Peyer's patch (tissue), 4 donors: ENCODE measurements around the gene TTC38. TPM values are rescaled to one million over a fixed set of nuclear protein-coding genes. Genes with fewer than 3 reads are reported as not detected.

Source experiments
- DNase-seq, 3 donors: peaks; one replicate each; pipeline ENCODE4 v3.0.0-alpha.2; 2017 to 2019
- H3K27ac ChIP-seq, 4 donors: fragments of 200-600 bp; sonication (generic); one replicate each; pipeline ENCODE4 v1.5.1; 2016 to 2019
- H3K27me3 ChIP-seq, 2 donors: fragments of 200-600 bp; sonication (generic); one replicate each; pipeline ENCODE4 v1.5.1; 2019
- H3K36me3 ChIP-seq, 3 donors: fragments of 200-600 bp; sonication (generic); one replicate each; pipeline ENCODE4 v1.5.1; 2016 to 2019
- H3K4me1 ChIP-seq, 4 donors: fragments of 200-600 bp; sonication (generic); one replicate each; pipeline ENCODE4 v1.5.1; 2016 to 2019
- H3K4me3 ChIP-seq, 4 donors: fragments of 200-600 bp; sonication (generic); 1 replicate in 3 of 4; 2 replicates in 1 of 4; pipeline ENCODE4 v1.5.1; 2016 to 2019; ENCODE audit warnings: mild to moderate bottlenecking in 1 of 4
- H3K9me3 ChIP-seq, 4 donors: fragments of 200-600 bp; sonication (generic); one replicate each; pipeline ENCODE4 v1.5.1; 2016 to 2019; ENCODE audit warnings: mild to moderate bottlenecking in 1 of 4
- POLR2A ChIP-seq, 2 donors: fragments of 450-650 bp; IDR thresholded peaks; one replicate each; pipeline ENCODE4 v1.5.1; 2017; ENCODE audit warnings: antibody characterized with exemption in 2 of 2, mild to moderate bottlenecking in 2 of 2, moderate library complexity in 2 of 2
- total RNA-seq, 4 donors: library from RNA; depleted of rRNA; stranded (reverse); fragments of >200 nt; gene quantifications; one replicate each; pipeline ENCODE4 v1.1.0, GENCODE V29; 2016
- TF ChIP-seq, protein P1 (sequence below), 6 experiments: fragments of 450-650 bp in 4 of 6; fragments of 200-600 bp in 2 of 6; sonication (generic) in 1 of 6; IDR thresholded peaks; one replicate each; pipeline ENCODE4 v1.5.1; 2017 to 2019; ENCODE audit warnings: antibody characterized with exemption in 6 of 6, mild to moderate bottlenecking in 3 of 6, moderate library complexity in 1 of 6

Gene TTC38
- total RNA-seq, 4 donors from 2014 or later, result 173 to 606 (median 587) TPM

DNA sequence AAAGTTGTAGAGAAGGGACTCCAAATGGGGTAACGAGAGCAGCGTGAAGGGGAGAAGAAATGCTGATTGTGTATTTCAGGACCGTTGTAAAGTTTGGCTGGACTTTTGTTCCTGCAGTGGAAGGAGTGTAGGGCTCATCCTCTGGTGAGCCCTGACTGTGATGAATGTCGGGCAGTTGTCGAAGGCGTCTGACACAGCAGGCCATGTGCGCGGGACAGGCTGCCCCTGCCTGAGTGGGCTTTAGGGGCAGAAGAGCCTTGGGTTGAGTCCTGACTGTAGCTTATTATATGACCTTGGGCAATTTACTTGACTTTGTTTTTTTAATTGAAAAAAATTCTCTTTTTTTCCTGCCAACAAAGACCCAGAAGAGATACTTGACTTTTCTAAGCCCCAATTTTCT is 70.8 kb downstream of the TTC38 start:
- Histone ChIP-seq H3K4me3 (no peak overlapping the region), H3K27me3 (no peaks in the 10 kb centered on the region), H3K4me1 (peaks cover 0 to 8% (median 0%) of the 10 kb centered on the region in 4 donors), H3K9me3 (no peaks in the 10 kb centered on the region), H3K27ac (no peak overlapping the region), H3K36me3 (peaks cover 0 to 62% (median 0%) of the 10 kb centered on the region in 3 donors)
- no peak for TF ChIP-seq POLR2A (IDR thresholded peaks at IDR 0.05)
- TF ChIP-seq, protein P1, sequence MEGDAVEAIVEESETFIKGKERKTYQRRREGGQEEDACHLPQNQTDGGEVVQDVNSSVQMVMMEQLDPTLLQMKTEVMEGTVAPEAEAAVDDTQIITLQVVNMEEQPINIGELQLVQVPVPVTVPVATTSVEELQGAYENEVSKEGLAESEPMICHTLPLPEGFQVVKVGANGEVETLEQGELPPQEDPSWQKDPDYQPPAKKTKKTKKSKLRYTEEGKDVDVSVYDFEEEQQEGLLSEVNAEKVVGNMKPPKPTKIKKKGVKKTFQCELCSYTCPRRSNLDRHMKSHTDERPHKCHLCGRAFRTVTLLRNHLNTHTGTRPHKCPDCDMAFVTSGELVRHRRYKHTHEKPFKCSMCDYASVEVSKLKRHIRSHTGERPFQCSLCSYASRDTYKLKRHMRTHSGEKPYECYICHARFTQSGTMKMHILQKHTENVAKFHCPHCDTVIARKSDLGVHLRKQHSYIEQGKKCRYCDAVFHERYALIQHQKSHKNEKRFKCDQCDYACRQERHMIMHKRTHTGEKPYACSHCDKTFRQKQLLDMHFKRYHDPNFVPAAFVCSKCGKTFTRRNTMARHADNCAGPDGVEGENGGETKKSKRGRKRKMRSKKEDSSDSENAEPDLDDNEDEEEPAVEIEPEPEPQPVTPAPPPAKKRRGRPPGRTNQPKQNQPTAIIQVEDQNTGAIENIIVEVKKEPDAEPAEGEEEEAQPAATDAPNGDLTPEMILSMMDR (IDR thresholded peaks at IDR 0.05), result no peak
- no peak for DNase-seq

DNA sequence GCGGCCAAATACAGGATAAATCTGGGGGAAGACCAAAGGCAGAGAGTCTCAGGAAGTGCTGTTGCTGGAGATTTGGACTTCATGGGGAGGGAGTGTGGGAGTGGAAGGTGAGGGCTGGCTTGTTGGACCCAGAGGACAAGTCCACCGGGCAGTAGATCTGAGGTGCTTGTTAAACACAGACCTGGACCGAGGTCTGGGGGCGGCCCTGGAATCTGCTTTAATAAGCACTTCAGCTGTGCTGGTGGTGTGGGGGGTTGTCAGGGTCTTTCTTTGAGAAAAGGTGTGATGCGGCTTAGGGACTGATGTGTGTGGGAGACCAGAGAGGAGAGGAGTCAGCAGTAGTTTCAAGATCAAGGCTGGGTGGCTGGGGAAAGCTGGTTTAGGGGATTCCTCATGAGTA is 72.1 kb downstream of the TTC38 start:
- H3K9me3 ChIP-seq, result no peaks in the 10 kb centered on the region
- H3K4me3 ChIP-seq, result no peak overlapping the region
- H3K27me3 ChIP-seq, result no peaks in the 10 kb centered on the region
- DNase-seq, result no peak
- peaks cover 0 to 8% (median 0%) of the 10 kb centered on the region in 4 donors for H3K4me1 ChIP-seq
- TF ChIP-seq, protein P1 (IDR thresholded peaks at IDR 0.05), result no peak
- TF ChIP-seq POLR2A (IDR thresholded peaks at IDR 0.05), result no peak
- peaks cover 0 to 74% (median 0%) of the 10 kb centered on the region in 3 donors for H3K36me3 ChIP-seq
- no peak overlapping the region for H3K27ac ChIP-seq

DNA sequence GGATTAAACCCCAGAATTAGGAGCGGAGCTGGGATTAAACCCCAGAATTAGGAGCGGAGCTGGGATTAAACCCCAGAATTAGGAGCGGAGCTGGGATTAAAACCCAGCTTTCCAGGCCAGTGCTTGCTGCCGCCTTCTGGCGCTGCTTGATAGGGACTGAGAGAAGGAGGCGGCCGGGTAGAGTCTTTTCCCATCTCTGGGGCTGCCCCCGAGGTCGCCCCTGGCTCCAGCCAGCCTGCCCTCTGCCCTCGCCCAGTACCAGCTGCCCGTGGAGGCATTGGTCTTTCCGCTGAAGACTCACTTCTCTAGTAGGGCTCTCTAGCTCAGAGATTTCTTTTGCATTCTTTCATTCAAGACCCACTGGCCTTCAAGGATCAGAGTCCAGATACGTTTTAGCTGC is 72.9 kb downstream of the TTC38 start:
- no peak for DNase-seq
- no peaks in the 10 kb centered on the region for H3K9me3 ChIP-seq
- peaks cover 0 to 82% (median 0%) of the 10 kb centered on the region in 3 donors for H3K36me3 ChIP-seq
- H3K27ac ChIP-seq, result no peak overlapping the region
- H3K4me3 ChIP-seq, result no peak overlapping the region
- H3K27me3 ChIP-seq, result no peaks in the 10 kb centered on the region
- TF ChIP-seq, protein P1 (IDR thresholded peaks at IDR 0.05), result no peak
- no peak for TF ChIP-seq POLR2A (IDR thresholded peaks at IDR 0.05)
- H3K4me1 ChIP-seq, result peaks cover 0 to 8% (median 0%) of the 10 kb centered on the region in 4 donors

Other genes with a start within 250 kb of the TTC38 start
- 100 to 1,000 TPM in 3 of 4 donors, 10 to 100 TPM in 1; 21.5 to 231 (median 189) TPM for gene PPARA, start 117.5 kb upstream of the TTC38 start, total RNA-seq
- gene CDPF1, start 17.7 kb upstream of the TTC38 start, total RNA-seq, result 10 to 100 TPM in 3 of 4 donors, 1 to 10 TPM in 1; 7.0 to 23.9 (median 12.1) TPM
- 1 to 10 TPM in 1 of 4 donors, under 1 TPM in 2, not detected in 1; 0.13 to 1.3 (median 0.35) TPM for gene PKDREJ, start 4.7 kb upstream of the TTC38 start, total RNA-seq
- gene GTSE1, start 28.9 kb downstream of the TTC38 start, total RNA-seq, result 10 to 100 TPM in 1 of 4 donors, 1 to 10 TPM in 3; 2.3 to 14.9 (median 5.9) TPM
- gene TRMU, start 67.7 kb downstream of the TTC38 start, total RNA-seq, result 100 to 1,000 TPM in 1 of 4 donors, 10 to 100 TPM in 3; 35.2 to 101 (median 83.3) TPM